Fibroblast of lung (primary cell): ENCODE measurements around the gene FSD2. TPM values are rescaled to one million over a fixed set of nuclear protein-coding genes. Genes with fewer than 3 reads are reported as not detected.

ENCODE experiments used
- DNase-seq, 2 donors: peaks; one replicate each; pipeline versions ENCODE4 v3.0.0 to v3.0.0-alpha.2; 2010; ENCODE audit warnings: low read depth in 2 of 2
- H2AFZ ChIP-seq: 2 replicates; pipeline ENCODE4 v1.5.1; 2012; ENCODE audit warnings: low read length, control low read depth, inconsistent platforms
- H3K27ac ChIP-seq: 2 replicates; pipeline ENCODE4 v1.5.1; 2011; ENCODE audit warnings: low read length, control low read depth; ENCODE audit not compliant: insufficient read depth
- H3K27me3 ChIP-seq: 2 replicates; pipeline ENCODE4 v1.5.1; 2011; ENCODE audit warnings: mild to moderate bottlenecking, low read length; ENCODE audit not compliant: control insufficient read depth, insufficient read depth
- H3K36me3 ChIP-seq: 2 replicates; pipeline ENCODE4 v1.5.1; 2011; ENCODE audit warnings: low read length; ENCODE audit not compliant: control insufficient read depth, insufficient read depth
- H3K4me1 ChIP-seq: 2 replicates; pipeline ENCODE4 v1.5.1; 2011; ENCODE audit warnings: low read length; ENCODE audit not compliant: control insufficient read depth, insufficient read depth; ENCODE audit errors: extremely low read depth
- H3K4me2 ChIP-seq: 2 replicates; pipeline ENCODE4 v1.5.1; 2011; ENCODE audit warnings: low read length, control low read depth; ENCODE audit not compliant: insufficient read depth; ENCODE audit errors: extremely low read depth
- H3K4me3 ChIP-seq, 4 experiments: fragments of 200-600 bp in 1 of 4; sonication (generic) in 1 of 4; replicated peaks in 1 of 4; 2 replicates each; pipeline ENCODE4 v1.5.1; 2011 to 2016; ENCODE audit warnings: low read length in 4 of 4, low read depth in 3 of 4, mild to moderate bottlenecking in 3 of 4, control low read depth in 2 of 4, inconsistent platforms in 1 of 4, mixed read lengths in 1 of 4; ENCODE audit not compliant: insufficient read depth in 1 of 4; ENCODE audit errors: control extremely low read depth in 1 of 4
- H3K79me2 ChIP-seq: 2 replicates; pipeline ENCODE4 v1.5.1; 2012; ENCODE audit warnings: mild to moderate bottlenecking, low read length, inconsistent platforms; ENCODE audit not compliant: control insufficient read depth, insufficient read depth
- H3K9ac ChIP-seq: 2 replicates; pipeline ENCODE4 v1.5.1; 2011; ENCODE audit warnings: mild to moderate bottlenecking, low read length, control low read depth; ENCODE audit not compliant: insufficient read depth
- H3K9me3 ChIP-seq: 2 replicates; pipeline ENCODE4 v1.5.1; 2012; ENCODE audit warnings: low read depth, low read length; ENCODE audit not compliant: control insufficient read depth, insufficient read depth
- H4K20me1 ChIP-seq: 2 replicates; pipeline ENCODE4 v1.5.1; 2011; ENCODE audit warnings: low read length; ENCODE audit not compliant: control insufficient read depth, insufficient read depth; ENCODE audit errors: extremely low read depth
- EZH2 ChIP-seq: IDR thresholded peaks from 2 replicates; pipeline ENCODE4 v1.5.1; 2012; ENCODE audit warnings: low read length, control low read depth, mild to moderate bottlenecking; ENCODE audit errors: missing control alignments
- polyA plus RNA-seq, 2 donors: library from polyadenylated mRNA; depleted of rRNA in 1 of 2; stranded (reverse) in 1 of 2; unstranded in 1 of 2; fragments of >200 nt; gene quantifications; 2 replicates each; pipeline ENCODE4 v1.2.1, GENCODE V29; 2011 to 2012; ENCODE audit warnings: missing spikeins in 1 of 2
- total RNA-seq: library from RNA; depleted of rRNA; stranded (reverse); fragments of >200 nt; gene quantifications from 2 replicates; pipeline ENCODE4 v1.2.1, GENCODE V29; 2014
- TF ChIP-seq, protein P1 (sequence below), 2 donors: IDR thresholded peaks in 1 of 2; conservative IDR thresholded peaks in 1 of 2; 1 replicate in 1 of 2; 2 replicates in 1 of 2; pipeline ENCODE4 v1.5.1; 2011 to 2012; ENCODE audit warnings: low read length in 2 of 2, control low read depth in 1 of 2, inconsistent platforms in 1 of 2, low read depth in 1 of 2, mild to moderate bottlenecking in 1 of 2

Gene FSD2
- total and polyA plus RNA-seq, 2 donors (not counting 1 experiment from before 2014, with no cell fraction given), result not detected

DNA sequence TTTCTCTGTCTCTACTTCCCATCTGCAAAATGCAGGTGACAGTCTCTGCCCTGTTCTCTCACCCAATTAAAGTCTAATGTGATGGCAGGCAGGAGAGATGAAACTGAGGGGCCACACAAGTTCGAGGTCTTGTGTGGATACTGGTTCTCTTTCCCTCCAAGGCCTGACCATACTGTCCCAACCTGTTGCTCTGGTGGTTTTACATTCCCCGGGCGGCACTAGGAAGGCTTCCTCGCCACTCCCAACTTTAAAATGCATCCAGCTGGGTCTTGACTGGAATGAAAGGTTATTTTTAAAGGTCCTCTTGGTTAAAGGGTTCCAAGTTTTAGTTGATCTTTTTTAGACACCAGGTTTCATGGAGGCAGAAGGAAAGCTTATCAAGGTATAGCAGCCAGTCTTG lies 40.8 kb upstream of the FSD2 start:
- no peaks in the 10 kb centered on the region for H3K9me3 ChIP-seq
- no peak overlapping the region for H3K27ac ChIP-seq
- no peak overlapping the region for H2AFZ ChIP-seq
- H4K20me1 ChIP-seq, result no peaks in the 10 kb centered on the region
- TF ChIP-seq EZH2, result no peak
- TF ChIP-seq, protein P1, sequence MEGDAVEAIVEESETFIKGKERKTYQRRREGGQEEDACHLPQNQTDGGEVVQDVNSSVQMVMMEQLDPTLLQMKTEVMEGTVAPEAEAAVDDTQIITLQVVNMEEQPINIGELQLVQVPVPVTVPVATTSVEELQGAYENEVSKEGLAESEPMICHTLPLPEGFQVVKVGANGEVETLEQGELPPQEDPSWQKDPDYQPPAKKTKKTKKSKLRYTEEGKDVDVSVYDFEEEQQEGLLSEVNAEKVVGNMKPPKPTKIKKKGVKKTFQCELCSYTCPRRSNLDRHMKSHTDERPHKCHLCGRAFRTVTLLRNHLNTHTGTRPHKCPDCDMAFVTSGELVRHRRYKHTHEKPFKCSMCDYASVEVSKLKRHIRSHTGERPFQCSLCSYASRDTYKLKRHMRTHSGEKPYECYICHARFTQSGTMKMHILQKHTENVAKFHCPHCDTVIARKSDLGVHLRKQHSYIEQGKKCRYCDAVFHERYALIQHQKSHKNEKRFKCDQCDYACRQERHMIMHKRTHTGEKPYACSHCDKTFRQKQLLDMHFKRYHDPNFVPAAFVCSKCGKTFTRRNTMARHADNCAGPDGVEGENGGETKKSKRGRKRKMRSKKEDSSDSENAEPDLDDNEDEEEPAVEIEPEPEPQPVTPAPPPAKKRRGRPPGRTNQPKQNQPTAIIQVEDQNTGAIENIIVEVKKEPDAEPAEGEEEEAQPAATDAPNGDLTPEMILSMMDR (conservative IDR thresholded peaks at IDR 0.05 in 1 of 2, IDR thresholded peaks at IDR 0.05 in 1 of 2; ENCODE audit: low read depth in 1 of 2, low read length in 2 of 2), result no peak
- H3K4me1 ChIP-seq, result no peaks in the 10 kb centered on the region
- DNase-seq, result no peak
- no peak overlapping the region for H3K4me2 ChIP-seq
- H3K36me3 ChIP-seq, result no peaks in the 10 kb centered on the region
- H3K4me3 ChIP-seq, result no peak overlapping the region
- no peaks in the 10 kb centered on the region for H3K27me3 ChIP-seq
- no peaks in the 10 kb centered on the region for H3K79me2 ChIP-seq
- H3K9ac ChIP-seq, result no peak overlapping the region

DNA sequence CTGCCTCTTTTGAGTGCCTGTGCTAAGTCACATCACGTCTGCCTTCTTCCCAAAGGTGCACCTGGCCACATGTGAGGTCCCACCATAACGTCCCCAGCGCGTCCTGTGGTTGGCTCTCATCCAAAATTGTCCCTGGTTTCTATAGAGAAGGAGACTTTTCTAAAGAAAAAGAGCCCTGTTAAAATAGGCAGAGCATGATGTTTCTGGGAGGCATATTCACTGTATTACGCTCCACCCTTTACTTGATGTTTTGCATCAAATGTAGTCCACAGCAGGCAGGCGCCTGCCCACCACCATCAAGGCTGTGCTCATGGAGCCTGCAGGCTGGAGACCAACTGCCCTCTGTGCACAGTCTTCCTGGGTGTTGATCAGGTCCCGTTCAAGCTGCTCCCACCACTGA lies 39.8 kb upstream of the FSD2 start:
- Histone ChIP-seq H3K27ac (no peak overlapping the region), H3K27me3 (no peaks in the 10 kb centered on the region), H3K9me3 (no peaks in the 10 kb centered on the region), H4K20me1 (no peaks in the 10 kb centered on the region), H3K79me2 (no peaks in the 10 kb centered on the region), H3K4me2 (no peak overlapping the region), H3K4me1 (no peaks in the 10 kb centered on the region), H3K9ac (no peak overlapping the region), H3K4me3 (no peak overlapping the region), H2AFZ (no peak overlapping the region), H3K36me3 (no peaks in the 10 kb centered on the region)
- no peak for TF ChIP-seq EZH2
- TF ChIP-seq, protein P1 (conservative IDR thresholded peaks at IDR 0.05 in 1 of 2, IDR thresholded peaks at IDR 0.05 in 1 of 2; ENCODE audit: low read depth in 1 of 2, low read length in 2 of 2), result no peak
- no peak for DNase-seq

DNA sequence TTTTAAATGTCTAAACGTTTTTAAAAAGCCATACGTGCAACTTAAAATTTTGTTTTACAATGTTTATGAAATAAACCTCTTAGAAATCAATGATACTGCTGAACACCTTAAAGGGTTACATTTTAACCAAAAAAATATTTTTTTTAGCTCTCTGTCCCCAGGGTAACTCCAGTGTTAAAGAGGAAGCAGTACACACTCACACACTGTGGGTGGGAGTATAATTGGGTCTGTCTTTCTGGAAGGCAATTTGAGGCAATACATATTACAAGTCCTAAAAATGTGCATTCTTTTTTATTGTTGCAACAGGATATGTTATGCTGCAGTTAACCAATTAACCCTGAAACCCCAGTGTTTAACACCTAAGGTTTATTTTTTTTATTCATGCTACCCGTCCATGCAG lies 37.7 kb upstream of the FSD2 start:
- TF ChIP-seq, protein P1 (conservative IDR thresholded peaks at IDR 0.05 in 1 of 2, IDR thresholded peaks at IDR 0.05 in 1 of 2; ENCODE audit: low read depth in 1 of 2, low read length in 2 of 2), result no peak
- no peak for TF ChIP-seq EZH2
- DNase-seq, result no peak
- Histone ChIP-seq H2AFZ (no peak overlapping the region), H3K79me2 (no peaks in the 10 kb centered on the region), H4K20me1 (no peaks in the 10 kb centered on the region), H3K4me2 (no peak overlapping the region), H3K27ac (no peak overlapping the region), H3K9ac (no peak overlapping the region), H3K4me1 (no peaks in the 10 kb centered on the region), H3K4me3 (no peak overlapping the region), H3K27me3 (no peaks in the 10 kb centered on the region), H3K9me3 (no peaks in the 10 kb centered on the region), H3K36me3 (no peaks in the 10 kb centered on the region)
